ENCODE measurements around the gene STX8. TPM values are rescaled to one million over a fixed set of nuclear protein-coding genes. Genes with fewer than 3 reads are reported as not detected.

The STX8 gene
- total RNA-seq, 1 experiment from 2014 or later, result 50.3 TPM

- ChIA-PET POLR2A (interaction anchor here (0.5 kb wide), 1 partner anchor 260 kb away, joined by 7 read pairs; no protein-coding TSS in a partner anchor), CTCF (no interaction called here)
- no peak for DNase-seq (ENCODE audit: low read depth, low spot score)
- Histone ChIP-seq H3K27me3 (ENCODE audit: control insufficient read depth, insufficient read depth, low read length) (no peaks in the 10 kb centered on the region), H3K9me3 (ENCODE audit: control insufficient read depth, insufficient read depth, low read depth, low read length) (no peaks in the 10 kb centered on the region), H3K4me1 (ENCODE audit: control insufficient read depth, insufficient read depth, low read length) (peaks cover 10% of the 10 kb centered on the region), H3K27ac (ENCODE audit: low read length) (no peak overlapping the region), H3K36me3 (ENCODE audit: control insufficient read depth, insufficient read depth, low read length) (no peaks in the 10 kb centered on the region), H3K4me3 (ENCODE audit: low read depth in 2 of 2, low read length in 2 of 2) (no peak overlapping the region)
- no peak for ATAC-seq
- BruUV-seq (replicated peaks), result no TSS peak
- TF ChIP-seq SIN3A (IDR thresholded peaks at IDR 0.05; ENCODE audit: borderline replicate concordance, insufficient read depth, low read depth, low read length), result no peak
- TF ChIP-seq POLR2AphosphoS5 (IDR thresholded peaks at IDR 0.05; ENCODE audit: low read depth, low read length), result no peak
- TF ChIP-seq, protein P1, sequence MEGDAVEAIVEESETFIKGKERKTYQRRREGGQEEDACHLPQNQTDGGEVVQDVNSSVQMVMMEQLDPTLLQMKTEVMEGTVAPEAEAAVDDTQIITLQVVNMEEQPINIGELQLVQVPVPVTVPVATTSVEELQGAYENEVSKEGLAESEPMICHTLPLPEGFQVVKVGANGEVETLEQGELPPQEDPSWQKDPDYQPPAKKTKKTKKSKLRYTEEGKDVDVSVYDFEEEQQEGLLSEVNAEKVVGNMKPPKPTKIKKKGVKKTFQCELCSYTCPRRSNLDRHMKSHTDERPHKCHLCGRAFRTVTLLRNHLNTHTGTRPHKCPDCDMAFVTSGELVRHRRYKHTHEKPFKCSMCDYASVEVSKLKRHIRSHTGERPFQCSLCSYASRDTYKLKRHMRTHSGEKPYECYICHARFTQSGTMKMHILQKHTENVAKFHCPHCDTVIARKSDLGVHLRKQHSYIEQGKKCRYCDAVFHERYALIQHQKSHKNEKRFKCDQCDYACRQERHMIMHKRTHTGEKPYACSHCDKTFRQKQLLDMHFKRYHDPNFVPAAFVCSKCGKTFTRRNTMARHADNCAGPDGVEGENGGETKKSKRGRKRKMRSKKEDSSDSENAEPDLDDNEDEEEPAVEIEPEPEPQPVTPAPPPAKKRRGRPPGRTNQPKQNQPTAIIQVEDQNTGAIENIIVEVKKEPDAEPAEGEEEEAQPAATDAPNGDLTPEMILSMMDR (IDR thresholded peaks at IDR 0.05), result no peak
- no peak for TF ChIP-seq TCF7L2 (IDR thresholded peaks at IDR 0.05; ENCODE audit: low read depth, low read length)
- no peak for TF ChIP-seq REST (IDR thresholded peaks at IDR 0.05; ENCODE audit: insufficient read depth in 1 of 2, low read depth in 2 of 2, low read length in 1 of 2)
- intact Hi-C loops (cut with micrococcal nuclease; ENCODE audit: unreplicated experiment), result no loop called here
- in situ Hi-C loops (cut with HindIII; ENCODE audit: low pct_unique_long_range_greater_than_20kb, low sequenced_read_pairs), result no loop called here
Observed at GRCh38 chr17:9242497-9242881, 333.1 kb downstream of the STX8 start.

DNA sequence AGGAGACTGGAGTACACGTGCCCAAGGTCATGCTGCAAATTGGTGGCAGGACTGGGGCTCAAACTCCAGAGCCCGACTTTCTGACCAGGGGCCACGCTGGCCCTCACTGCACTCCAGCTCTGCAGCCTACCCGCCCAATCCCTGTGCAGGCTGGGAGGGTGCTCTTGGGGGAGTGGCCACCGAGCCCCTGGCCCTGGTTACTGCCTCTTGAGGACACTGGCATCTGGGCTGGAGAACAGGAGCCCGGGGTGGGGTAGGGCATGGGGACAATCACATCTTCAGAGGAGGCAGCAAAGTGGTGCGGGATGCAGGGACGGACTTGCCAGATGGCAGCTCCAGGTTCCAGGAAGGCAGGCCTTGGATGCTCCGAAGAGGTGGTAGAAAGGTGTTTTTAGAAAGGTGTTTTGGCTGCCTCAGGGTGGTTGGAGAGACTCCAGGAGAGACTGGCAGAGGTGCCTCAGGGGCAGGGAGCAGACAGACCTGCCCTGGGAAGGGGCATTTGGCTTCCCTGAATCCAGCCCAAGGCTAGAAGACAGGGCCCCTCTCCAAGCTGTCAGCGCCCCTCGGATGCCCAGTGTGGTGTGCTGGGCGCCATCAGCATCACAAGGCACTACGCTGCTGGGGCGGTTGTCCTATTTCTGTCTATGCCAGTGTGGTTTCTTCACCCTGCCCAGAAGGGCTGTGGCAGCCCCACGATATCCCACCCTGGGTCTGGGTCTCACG lies 333.7 kb downstream of the STX8 start:
- Histone ChIP-seq H3K4me3 (ENCODE audit: low read depth in 2 of 2, low read length in 2 of 2) (no peak overlapping the region), H3K36me3 (ENCODE audit: control insufficient read depth, insufficient read depth, low read length) (no peaks in the 10 kb centered on the region), H3K4me1 (ENCODE audit: control insufficient read depth, insufficient read depth, low read length) (peaks cover 10% of the 10 kb centered on the region), H3K27me3 (ENCODE audit: control insufficient read depth, insufficient read depth, low read length) (no peaks in the 10 kb centered on the region), H3K27ac (ENCODE audit: low read length) (no peak overlapping the region), H3K9me3 (ENCODE audit: control insufficient read depth, insufficient read depth, low read depth, low read length) (no peaks in the 10 kb centered on the region)
- DNase-seq (ENCODE audit: low read depth, low spot score) (no peak), ATAC-seq (no peak)
- POLR2A ChIA-PET, result interaction anchor here (0.5 kb wide), 1 partner anchor 261 kb away, joined by 7 read pairs; no protein-coding TSS in a partner anchor
- CTCF ChIA-PET, result no interaction called here
- in situ Hi-C loops (cut with HindIII; ENCODE audit: low pct_unique_long_range_greater_than_20kb, low sequenced_read_pairs) (no loop called here), intact Hi-C loops (cut with micrococcal nuclease; ENCODE audit: unreplicated experiment) (no loop called here)
- TF ChIP-seq POLR2AphosphoS5 (IDR thresholded peaks at IDR 0.05; ENCODE audit: low read depth, low read length), result no peak
- TF ChIP-seq REST (IDR thresholded peaks at IDR 0.05; ENCODE audit: insufficient read depth in 1 of 2, low read depth in 2 of 2, low read length in 1 of 2), result no peak
- no peak for TF ChIP-seq SIN3A (IDR thresholded peaks at IDR 0.05; ENCODE audit: borderline replicate concordance, insufficient read depth, low read depth, low read length)
- TF ChIP-seq, protein P1 (IDR thresholded peaks at IDR 0.05), result no peak
- TF ChIP-seq TCF7L2 (IDR thresholded peaks at IDR 0.05; ENCODE audit: low read depth, low read length), result no peak
- no TSS peak for BruUV-seq (replicated peaks)
